ENCODE results near the gene CDKN3. TPM values are rescaled to one million over a fixed set of nuclear protein-coding genes. Genes with fewer than 3 reads are reported as not detected.
A peak's percentile ranks its signal among the peaks of the same experiment; 100 is the strongest.
"Not testable (repeated sequence)": the region's sequence is repeated elsewhere in the genome, so short reads cannot be mapped to it uniquely, and the experiment has no call there.

Gene CDKN3
- total RNA-seq, 2 experiments from 2014 or later: 64.8 to 67.6 TPM

GRCh38 chr14:54383835-54384234 lies 13.0 kb upstream of the CDKN3 start:
- Mint-ChIP-seq H3K36me3 (no peaks in the 10 kb centered on the region), H3K9me3 (no peaks in the 10 kb centered on the region), H3K27ac (no peak overlapping the region), H3K4me3 (no peak overlapping the region), H3K27me3 (peaks cover 36% of the 10 kb centered on the region), H3K4me1 (no peaks in the 10 kb centered on the region)
- POLR2A ChIA-PET: no interaction called here
- no peak for DNase-seq
- ATAC-seq (ENCODE audit: low read depth): no peak

GRCh38 chr14:54385556-54385955 lies 11.3 kb upstream of the CDKN3 start:
- DNase-seq (no peak), ATAC-seq (ENCODE audit: low read depth) (no peak)
- no peak overlapping the region for H3K4me3 Mint-ChIP-seq
- no peaks in the 10 kb centered on the region for H3K4me1 Mint-ChIP-seq
- H3K27me3 Mint-ChIP-seq: peaks cover 26% of the 10 kb centered on the region
- no peaks in the 10 kb centered on the region for H3K9me3 Mint-ChIP-seq
- no peaks in the 10 kb centered on the region for H3K36me3 Mint-ChIP-seq
- POLR2A ChIA-PET: no interaction called here
- H3K27ac Mint-ChIP-seq: no peak overlapping the region

- H3K4me3 Mint-ChIP-seq: no peak overlapping the region
- H3K27ac Mint-ChIP-seq: no peak overlapping the region
- no peaks in the 10 kb centered on the region for H3K36me3 Mint-ChIP-seq
- no peak for ATAC-seq (ENCODE audit: low read depth)
- DNase-seq: no peak
- no peaks in the 10 kb centered on the region for H3K9me3 Mint-ChIP-seq
- POLR2A ChIA-PET: no interaction called here
- H3K27me3 Mint-ChIP-seq: peaks cover 29% of the 10 kb centered on the region
- no peaks in the 10 kb centered on the region for H3K4me1 Mint-ChIP-seq
Measured at GRCh38 chr14:54387328-54387727, 9.5 kb upstream of the CDKN3 start.

DNA sequence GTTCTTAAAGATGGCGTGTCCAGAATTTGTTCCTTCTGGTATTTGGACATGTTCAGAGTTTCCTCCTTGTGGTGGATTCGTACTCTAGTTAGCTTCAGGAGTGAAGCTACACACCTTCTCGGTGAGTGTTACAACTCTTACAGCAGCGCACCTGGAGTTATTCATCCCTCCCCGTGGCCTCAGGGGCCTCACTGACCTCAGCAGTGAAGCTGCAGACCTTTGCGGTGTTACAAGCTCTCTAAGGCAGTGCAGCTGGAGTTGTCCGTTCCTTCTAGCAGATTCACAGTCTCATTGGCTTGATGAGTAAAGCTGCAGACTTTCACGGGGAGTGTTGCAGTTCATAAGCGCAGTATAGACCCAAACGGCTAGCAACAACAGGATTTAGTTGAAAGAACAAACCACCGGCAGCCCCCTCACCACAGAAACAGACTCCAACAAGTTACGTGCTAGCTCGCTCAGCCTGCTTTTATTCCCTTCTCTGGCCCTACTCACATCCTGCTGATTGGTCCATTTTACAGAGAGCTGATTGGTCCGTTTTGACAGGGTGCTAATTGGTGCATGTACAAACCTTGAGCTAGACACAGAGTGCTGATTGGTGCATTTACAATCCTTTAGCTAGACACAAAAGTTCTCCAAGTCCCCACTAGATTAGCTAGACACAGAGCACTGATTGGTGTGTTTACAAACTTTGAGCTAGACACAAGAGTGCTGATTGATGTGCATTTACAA lies 4.5 kb upstream of the CDKN3 start:
- peaks cover 2% of the 10 kb centered on the region for H3K9me3 Mint-ChIP-seq
- peaks cover 19% of the 10 kb centered on the region for H3K27me3 Mint-ChIP-seq
- DNase-seq (no peak), ATAC-seq (ENCODE audit: low read depth) (no peak)
- H3K27ac Mint-ChIP-seq: no peak overlapping the region
- H3K4me3 Mint-ChIP-seq: no peak overlapping the region
- no peaks in the 10 kb centered on the region for H3K4me1 Mint-ChIP-seq
- POLR2A ChIA-PET: no interaction called here
- no peaks in the 10 kb centered on the region for H3K36me3 Mint-ChIP-seq

DNA sequence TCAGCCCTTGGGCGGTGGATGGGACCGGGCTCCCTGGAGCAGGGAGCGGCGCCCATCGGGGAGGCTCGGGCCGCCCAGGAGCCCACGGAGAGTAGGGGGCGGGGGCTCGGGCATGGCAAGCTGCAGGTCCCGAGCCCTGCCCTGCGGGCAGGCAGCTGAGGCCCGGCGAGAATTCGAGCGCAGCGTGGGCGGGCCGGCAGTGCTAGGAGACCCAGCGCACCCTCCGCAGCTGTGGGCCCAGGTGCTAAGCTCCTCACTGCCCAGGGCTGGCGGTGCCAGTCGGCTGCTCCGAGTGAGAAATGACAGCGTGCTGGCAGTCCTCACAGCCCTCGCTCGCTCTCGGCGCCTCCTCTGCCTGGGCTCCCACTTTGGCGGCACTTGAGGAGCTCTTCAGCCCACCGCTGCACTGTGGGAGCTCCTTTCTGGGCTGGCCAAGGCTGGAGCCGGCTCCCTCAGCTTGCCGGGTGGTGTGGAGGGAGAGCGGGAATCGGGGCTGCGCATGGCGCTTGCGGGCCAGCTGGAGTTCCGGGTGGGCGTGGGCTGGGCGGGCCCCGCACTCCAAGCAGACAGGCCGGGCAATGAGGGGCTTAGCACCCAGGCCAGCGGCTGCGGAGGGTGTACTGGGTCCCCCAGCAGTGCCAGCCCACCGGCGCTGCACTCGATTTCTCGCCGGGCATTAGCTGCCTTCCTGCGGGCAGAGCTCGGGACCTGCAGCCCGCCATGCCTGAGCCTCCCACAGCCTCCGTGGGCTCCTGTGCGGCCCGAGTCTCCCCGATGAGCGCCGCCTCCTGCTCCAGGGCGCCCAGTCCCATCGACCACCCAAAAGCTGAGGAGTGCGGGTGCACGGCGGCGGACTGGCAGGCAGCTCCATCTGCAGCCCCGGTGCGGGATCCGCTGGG lies 3.6 kb upstream of the CDKN3 start:
- POLR2A ChIA-PET, H3K36me3 Mint-ChIP-seq, H3K27ac Mint-ChIP-seq: not testable (repeated sequence)

DNA sequence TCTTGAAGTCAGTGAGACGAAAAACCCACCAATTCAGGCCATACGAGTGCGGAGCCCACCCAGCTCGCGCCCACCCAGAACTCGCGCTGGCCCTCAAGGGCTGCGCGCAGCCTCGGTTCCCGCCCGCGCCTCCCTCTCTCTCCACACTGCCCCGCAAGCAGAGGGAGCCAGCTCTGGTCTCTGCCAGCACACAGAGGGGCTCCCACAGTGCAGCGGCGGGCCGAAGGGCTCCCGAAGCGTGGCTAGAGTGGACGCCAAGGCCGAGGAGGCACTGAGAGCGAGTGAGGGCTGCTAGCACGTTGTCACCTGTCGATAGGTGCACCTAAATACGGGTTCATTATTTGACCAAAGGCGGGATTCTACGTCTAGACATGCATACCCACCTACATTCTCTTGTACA lies 2.2 kb upstream of the CDKN3 start:
- ATAC-seq (ENCODE audit: low read depth) (no peak), DNase-seq (no peak)
- Mint-ChIP-seq H3K27ac (no peak overlapping the region), H3K9me3 (peaks cover 2% of the 10 kb centered on the region), H3K4me1 (peaks cover 17% of the 10 kb centered on the region), H3K4me3 (no peak overlapping the region), H3K27me3 (peaks cover 3% of the 10 kb centered on the region), H3K36me3 (peaks cover 9% of the 10 kb centered on the region)
- POLR2A ChIA-PET: no interaction called here

More for the DNA sequence above, 3.6 kb upstream of the CDKN3 start:
- H3K4me3 Mint-ChIP-seq; H3K4me1 Mint-ChIP-seq; ATAC-seq (ENCODE audit: low read depth); H3K9me3 Mint-ChIP-seq; DNase-seq: not testable (repeated sequence)
- peaks cover 12% of the 10 kb centered on the region for H3K27me3 Mint-ChIP-seq

GRCh38 chr14:54395284-54395683 lies 1.5 kb upstream of the CDKN3 start:
- Mint-ChIP-seq H3K4me3 (no peak overlapping the region), H3K27me3 (peaks cover 3% of the 10 kb centered on the region), H3K4me1 (peaks cover 17% of the 10 kb centered on the region), H3K9me3 (peaks cover 2% of the 10 kb centered on the region), H3K36me3 (peaks cover 9% of the 10 kb centered on the region), H3K27ac (no peak overlapping the region)
- ATAC-seq (ENCODE audit: low read depth) (no peak), DNase-seq (no peak)
- POLR2A ChIA-PET: interaction anchor here (0.6 kb wide), 2 partner anchors 57 to 104 kb away, joined by 4 to 6 read pairs; no protein-coding TSS in a partner anchor

GRCh38 chr14:54395716-54396115 lies 1.1 kb upstream of the CDKN3 start:
- POLR2A ChIA-PET: interaction anchor here (0.5 to 0.6 kb wide), 2 partner anchors 56 to 106 kb away, joined by 3 to 6 read pairs; no protein-coding TSS in a partner anchor
- Mint-ChIP-seq H3K27me3 (peaks cover 3% of the 10 kb centered on the region), H3K36me3 (peaks cover 9% of the 10 kb centered on the region), H3K4me1 (peaks cover 21% of the 10 kb centered on the region), H3K27ac (peak overlapping the region; percentile 25), H3K4me3 (peak overlapping the region; percentile 28), H3K9me3 (peaks cover 2% of the 10 kb centered on the region)
- ATAC-seq (ENCODE audit: low read depth) (no peak), DNase-seq (no peak)

- Mint-ChIP-seq H3K9me3 (peaks cover 2% of the 10 kb centered on the region), H3K36me3 (peaks cover 10% of the 10 kb centered on the region), H3K27me3 (peaks cover 2% of the 10 kb centered on the region), H3K4me3 (peak overlapping the region; percentile 94), H3K27ac (peak overlapping the region; percentile 89), H3K4me1 (peaks cover 22% of the 10 kb centered on the region)
- POLR2A ChIA-PET: interaction anchor here (0.5 to 2.2 kb wide), 7 partner anchors 17 to 1244 kb away, joined by 3 to 12 read pairs (median 4); partner anchors contain the start of gene CGRRF1
- ATAC-seq (ENCODE audit: low read depth) (no peak), DNase-seq (no peak)
Measured at GRCh38 chr14:54396183-54396492, 669 bp upstream of the CDKN3 start.

DNA sequence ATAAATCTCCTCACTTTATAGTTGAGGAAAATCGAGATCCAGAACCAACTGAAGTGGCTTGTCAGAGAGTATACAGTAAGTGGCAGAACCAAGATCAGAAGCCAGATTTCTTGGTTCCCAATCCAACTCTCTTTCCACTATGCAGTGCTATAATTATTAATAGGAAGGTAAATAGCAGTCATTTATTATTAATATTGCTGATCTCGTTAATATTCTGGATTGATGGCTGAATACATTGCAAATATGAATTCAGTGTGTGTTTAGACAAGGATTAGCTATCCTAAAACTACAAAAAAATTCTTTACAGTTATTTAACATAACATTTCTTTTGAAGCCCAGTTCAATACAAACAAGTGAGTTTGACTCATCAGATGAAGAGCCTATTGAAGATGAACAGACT lies 2.8 kb downstream of the CDKN3 start:
- Mint-ChIP-seq H3K27ac (peak overlapping the region; percentile 39), H3K36me3 (peaks cover 44% of the 10 kb centered on the region), H3K9me3 (peaks cover 2% of the 10 kb centered on the region), H3K4me3 (peak overlapping the region; percentile 94), H3K4me1 (peaks cover 43% of the 10 kb centered on the region), H3K27me3 (no peaks in the 10 kb centered on the region)
- POLR2A ChIA-PET: interaction anchor here (0.7 kb wide), 1 partner anchor 324 kb away, joined by 3 read pairs; no protein-coding TSS in a partner anchor
- ATAC-seq (ENCODE audit: low read depth): no peak
- DNase-seq: no peak

- H3K27me3 Mint-ChIP-seq; DNase-seq; ATAC-seq (ENCODE audit: low read depth); H3K9me3 Mint-ChIP-seq; H3K27ac Mint-ChIP-seq; POLR2A ChIA-PET; H3K4me3 Mint-ChIP-seq: not testable (repeated sequence)
- H3K4me1 Mint-ChIP-seq: peaks cover 47% of the 10 kb centered on the region
- peaks cover 73% of the 10 kb centered on the region for H3K36me3 Mint-ChIP-seq
Measured at GRCh38 chr14:54403401-54404005, 6.7 kb downstream of the CDKN3 start.

GRCh38 chr14:54410215-54410614 lies 13.4 kb downstream of the CDKN3 start:
- Mint-ChIP-seq H3K9me3 (no peaks in the 10 kb centered on the region), H3K27ac (no peak overlapping the region), H3K4me3 (no peak overlapping the region), H3K27me3 (no peaks in the 10 kb centered on the region), H3K4me1 (peaks cover 9% of the 10 kb centered on the region), H3K36me3 (peaks cover 58% of the 10 kb centered on the region)
- POLR2A ChIA-PET: interaction anchor here (1.3 kb wide), 1 partner anchor 13 kb away, joined by 5 read pairs; the partner anchor contains the start of gene CDKN3
- DNase-seq: no peak
- ATAC-seq (ENCODE audit: low read depth): no peak

GRCh38 chr14:54411371-54411770 lies 14.6 kb downstream of the CDKN3 start:
- Mint-ChIP-seq H3K9me3 (no peaks in the 10 kb centered on the region), H3K27ac (no peak overlapping the region), H3K36me3 (peaks cover 52% of the 10 kb centered on the region), H3K4me1 (peaks cover 3% of the 10 kb centered on the region), H3K4me3 (no peak overlapping the region), H3K27me3 (no peaks in the 10 kb centered on the region)
- DNase-seq: no peak
- POLR2A ChIA-PET: no interaction called here
- ATAC-seq (ENCODE audit: low read depth): no peak

Measured in activated naive CD8-positive, alpha-beta T cell treated with anti-CD3 and anti-CD28 coated beads, Interleukin-2, amount 10 ng/mL, durations not matched to agents 7 days and 5 days (primary cell).